Measurements from ENCODE around the gene NR3C1. TPM values are rescaled to one million over a fixed set of nuclear protein-coding genes. Genes with fewer than 3 reads are reported as not detected.

NR3C1 gene
- total and polyA plus RNA-seq, 2 of the 13 experiments (the other 11 are each of a cell fraction or from before 2014, with no cell fraction given): 10.0 to 24.3 TPM

- no TSS peak for BruUV-seq (replicated peaks)
- Histone ChIP-seq H3K36me3 (replicated peaks in 1 of 2; ENCODE audit: control insufficient read depth in 1 of 2, insufficient read depth in 2 of 2, low read length in 2 of 2) (0 out of 5 replicates have a peak, but pooled peaks cover 0 to 2% of the 10 kb centered on the region in 2 experiments), H3K79me2 (ENCODE audit: insufficient read depth, low read length) (peaks cover 6% of the 10 kb centered on the region), H3K27me3 (ENCODE audit: control insufficient read depth in 1 of 2, insufficient read depth in 2 of 2, low read length in 2 of 2) (no peaks in the 10 kb centered on the region; a peak in 1 of 5 replicates), H3K9ac (ENCODE audit: insufficient read depth, low read depth, low read length) (no peak overlapping the region), H4K20me1 (ENCODE audit: insufficient read depth, low read length) (no peaks in the 10 kb centered on the region), H3K4me3 (replicated peaks in 1 of 3; ENCODE audit: insufficient read depth in 1 of 3, low read depth in 2 of 3, low read length in 3 of 3) (no peak overlapping the region), H3K4me1 (ENCODE audit: insufficient read depth, low read length) (no peaks in the 10 kb centered on the region), H3K27ac (ENCODE audit: extremely low read length, insufficient read depth, low read length) (no peak overlapping the region), H2AFZ (ENCODE audit: low read length) (no peak overlapping the region), H3K9me3 (ENCODE audit: low read length) (no peaks in the 10 kb centered on the region), H3K4me2 (ENCODE audit: low read depth, low read length) (no peak overlapping the region)
- no peak for FAIRE-seq
- intact Hi-C loops (cut with micrococcal nuclease; ENCODE audit: unreplicated experiment): no loop called here
- DNase-seq (ENCODE audit: low spot score): no peak
- 100% methylated on average over 1 of the region's 1 CpG for WGBS (ENCODE audit: low lambda C conversion rate)
- no peak for TF ChIP-seq WIZ (CRISPR knock-in tag; IDR thresholded peaks at IDR 0.05)
- no peak for TF ChIP-seq ZNF34 (CRISPR knock-in tag; IDR thresholded peaks at IDR 0.05; ENCODE audit: borderline replicate concordance)
- no peak for TF ChIP-seq ZNF138 (CRISPR knock-in tag; IDR thresholded peaks at IDR 0.05; ENCODE audit: low read depth)
- TF ChIP-seq NAIF1 (CRISPR knock-in tag; IDR thresholded peaks at IDR 0.05; ENCODE audit: borderline replicate concordance): no peak
- no peak for TF ChIP-seq ZZZ3 (CRISPR knock-in tag; IDR thresholded peaks at IDR 0.05; ENCODE audit: borderline replicate concordance)
- TF ChIP-seq ZSCAN21 (CRISPR knock-in tag; IDR thresholded peaks at IDR 0.05; ENCODE audit: borderline replicate concordance): no peak
- TF ChIP-seq ESRRA (CRISPR knock-in tag; IDR thresholded peaks at IDR 0.05; ENCODE audit: low read depth): no peak
- no peak for TF ChIP-seq ISL2 (CRISPR knock-in tag; IDR thresholded peaks at IDR 0.05)
- TF ChIP-seq ZNF441 (CRISPR knock-in tag; IDR thresholded peaks at IDR 0.05; ENCODE audit: borderline replicate concordance): no peak
- TF ChIP-seq ZNF639 (CRISPR knock-in tag; conservative IDR thresholded peaks at IDR 0.05): no peak
- TF ChIP-seq POLR2A (IDR thresholded peaks at IDR 0.05; ENCODE audit: insufficient read depth in 1 of 2, low read depth in 2 of 2, low read length in 2 of 2): no peak
- ChIA-PET CTCF (ENCODE audit: low intra/inter-chr PET ratio, low total read pairs) (no interaction called here), POLR2A (no interaction called here)
- no peak for ATAC-seq
- in situ Hi-C loops (cut with HindIII; ENCODE audit: extremely low pct_ligation_motif_present, low pct_unique_long_range_greater_than_20kb): no loop called here
Observed at GRCh38 chr5:143331956-143332355, 71.5 kb downstream of the NR3C1 start.

All from HepG2 (cell line).